ENCODE measurements around the gene FAIM2.

Gene FAIM2

DNA sequence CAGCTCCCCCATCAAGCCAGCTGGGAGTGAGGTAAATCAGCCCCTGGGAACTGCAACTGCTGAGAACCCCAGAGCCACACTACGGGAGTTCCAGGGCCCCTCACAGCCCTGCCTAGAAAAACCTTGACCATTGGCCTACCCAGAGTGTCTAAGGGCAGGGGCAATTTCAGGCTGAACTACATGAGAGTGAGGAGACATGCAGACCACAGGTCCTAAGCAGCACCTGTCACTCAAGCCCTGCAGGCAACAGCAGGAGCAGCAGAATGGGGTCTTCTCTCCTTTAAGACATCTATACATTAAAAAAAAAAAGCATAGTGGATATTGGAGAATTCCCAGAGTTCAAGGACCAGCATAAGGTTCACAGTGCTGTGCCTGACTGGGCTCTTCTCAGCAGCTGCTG lies 80.3 kb downstream of the FAIM2 start:
- no peak for DNase-seq (ENCODE audit: low spot score)

DNA sequence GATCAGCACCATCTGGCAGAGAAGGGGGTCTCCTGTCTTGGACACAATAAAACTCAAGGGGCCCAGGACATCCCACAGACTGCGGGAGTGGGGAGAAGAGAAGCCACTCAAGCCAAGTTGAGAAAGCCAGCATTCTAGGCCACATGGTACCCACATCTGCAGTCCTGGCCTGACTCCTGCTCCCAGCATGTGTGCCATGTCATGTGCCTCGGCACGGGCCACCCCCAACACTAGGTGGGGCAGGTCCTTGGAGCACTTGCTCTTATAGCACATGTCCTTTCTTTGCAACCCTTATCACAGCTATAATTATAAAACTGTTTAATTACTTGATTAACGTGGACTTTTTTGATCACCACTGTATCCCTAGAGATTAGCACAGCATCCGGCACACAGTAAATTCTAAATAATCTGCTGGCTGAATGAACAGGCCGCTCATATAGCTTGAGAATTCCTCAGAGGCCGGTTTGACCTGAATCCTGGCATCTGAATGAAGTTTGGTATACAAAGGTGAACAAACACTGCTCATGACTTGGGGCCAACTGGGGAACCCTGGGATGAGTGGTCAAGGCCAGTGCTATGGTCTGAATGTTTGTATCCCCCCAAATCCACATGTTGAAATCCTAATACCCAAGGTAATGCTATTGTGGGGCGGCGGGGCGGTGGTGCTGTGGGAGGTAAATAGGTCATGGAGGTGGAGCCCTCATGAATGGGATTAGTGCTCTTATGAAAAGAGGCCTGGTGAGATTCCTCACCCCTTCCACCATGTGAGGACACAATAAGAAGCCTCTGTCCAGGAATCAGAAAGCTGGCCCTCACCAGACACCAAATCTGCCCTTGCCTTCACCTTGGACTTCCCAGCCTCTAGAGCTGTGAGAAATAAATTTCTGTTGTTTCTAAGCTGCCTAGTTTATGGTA lies 82.1 kb downstream of the FAIM2 start:
- no peak for DNase-seq (ENCODE audit: low spot score)

DNA sequence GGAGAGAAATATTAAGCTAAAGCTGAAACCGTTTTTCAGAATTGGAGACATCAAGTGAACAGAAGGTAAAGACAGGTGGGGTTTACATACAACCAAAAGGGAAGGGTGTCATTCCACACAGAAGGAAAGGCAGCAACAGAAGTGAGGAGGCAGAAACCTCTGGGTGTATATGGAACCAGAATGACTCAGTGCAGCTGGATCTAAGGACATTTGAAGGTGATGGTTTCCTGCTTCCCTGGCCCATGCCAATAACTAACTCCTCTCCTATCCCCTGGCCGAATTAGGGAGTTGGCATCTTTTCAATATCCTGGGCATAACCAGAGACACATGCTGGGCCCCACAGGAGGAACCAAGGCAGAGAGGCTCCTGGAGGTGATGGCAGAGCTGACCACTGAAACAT lies 83.9 kb downstream of the FAIM2 start:
- DNase-seq (ENCODE audit: low spot score), result no peak

GRCh38 chr12:49818241-49818895 lies 85.3 kb downstream of the FAIM2 start:
- no peak for DNase-seq (ENCODE audit: low spot score)

Measured in HuH-7 (cell line).